Epithelial cell of esophagus (primary cell): ENCODE data around the gene VEGFD.

Source experiments
- DNase-seq: peaks from one replicate; pipeline ENCODE4 v3.0.0; 2010; ENCODE audit warnings: low read depth
- H3K4me3 ChIP-seq: 2 replicates; pipeline ENCODE4 v1.5.1; 2011; ENCODE audit warnings: mild to moderate bottlenecking, low read length, control low read depth
- TF ChIP-seq, protein P1 (sequence below): IDR thresholded peaks from 2 replicates; pipeline ENCODE4 v1.5.1; 2011; ENCODE audit warnings: low read depth, mild to moderate bottlenecking, low read length, control low read depth, inconsistent platforms; ENCODE audit not compliant: insufficient read depth; ENCODE audit errors: missing control alignments

VEGFD gene

DNA sequence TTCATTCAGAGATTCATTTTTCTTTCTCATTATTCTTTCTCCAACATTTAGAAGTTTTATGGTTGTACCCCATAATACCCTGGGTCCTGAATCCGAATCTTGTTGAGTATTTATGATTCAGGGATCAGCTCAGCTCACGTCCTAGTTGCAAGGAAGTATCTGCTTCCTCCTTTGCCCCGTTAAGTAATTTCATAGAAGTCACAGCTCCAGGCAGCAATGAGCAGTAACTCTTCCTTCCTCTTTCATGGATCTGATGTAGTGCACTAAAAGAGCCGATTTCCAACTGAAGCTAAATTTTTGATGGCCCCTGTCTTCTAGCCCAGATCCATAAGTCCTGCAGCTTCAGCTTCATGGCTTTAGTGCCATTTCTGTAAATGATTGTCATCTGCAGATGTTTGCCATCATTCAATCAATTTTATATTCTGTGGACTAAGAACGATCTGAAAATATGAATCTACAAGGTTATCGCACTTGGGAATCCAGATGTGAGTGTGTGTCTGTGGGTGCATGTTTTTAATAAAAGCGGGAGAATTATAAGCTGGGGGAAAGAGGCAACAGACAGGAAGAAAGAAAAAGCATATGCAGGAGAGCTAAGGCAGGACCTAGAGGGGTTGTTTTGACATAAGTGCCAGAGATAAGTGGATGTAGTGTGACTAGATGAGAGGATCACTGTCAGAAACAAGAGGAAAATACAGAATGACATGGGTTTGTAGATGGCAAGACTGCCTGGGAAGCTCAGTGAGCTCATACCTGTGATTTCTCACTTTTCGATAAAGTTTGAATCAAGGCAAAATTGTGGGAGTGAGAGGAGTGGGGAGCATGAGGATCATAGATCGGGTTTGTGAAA, 17.5 kb downstream of the VEGFD start:
- no peak overlapping the region for H3K4me3 ChIP-seq
- DNase-seq = no peak
- TF ChIP-seq, protein P1, sequence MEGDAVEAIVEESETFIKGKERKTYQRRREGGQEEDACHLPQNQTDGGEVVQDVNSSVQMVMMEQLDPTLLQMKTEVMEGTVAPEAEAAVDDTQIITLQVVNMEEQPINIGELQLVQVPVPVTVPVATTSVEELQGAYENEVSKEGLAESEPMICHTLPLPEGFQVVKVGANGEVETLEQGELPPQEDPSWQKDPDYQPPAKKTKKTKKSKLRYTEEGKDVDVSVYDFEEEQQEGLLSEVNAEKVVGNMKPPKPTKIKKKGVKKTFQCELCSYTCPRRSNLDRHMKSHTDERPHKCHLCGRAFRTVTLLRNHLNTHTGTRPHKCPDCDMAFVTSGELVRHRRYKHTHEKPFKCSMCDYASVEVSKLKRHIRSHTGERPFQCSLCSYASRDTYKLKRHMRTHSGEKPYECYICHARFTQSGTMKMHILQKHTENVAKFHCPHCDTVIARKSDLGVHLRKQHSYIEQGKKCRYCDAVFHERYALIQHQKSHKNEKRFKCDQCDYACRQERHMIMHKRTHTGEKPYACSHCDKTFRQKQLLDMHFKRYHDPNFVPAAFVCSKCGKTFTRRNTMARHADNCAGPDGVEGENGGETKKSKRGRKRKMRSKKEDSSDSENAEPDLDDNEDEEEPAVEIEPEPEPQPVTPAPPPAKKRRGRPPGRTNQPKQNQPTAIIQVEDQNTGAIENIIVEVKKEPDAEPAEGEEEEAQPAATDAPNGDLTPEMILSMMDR = no peak

DNA sequence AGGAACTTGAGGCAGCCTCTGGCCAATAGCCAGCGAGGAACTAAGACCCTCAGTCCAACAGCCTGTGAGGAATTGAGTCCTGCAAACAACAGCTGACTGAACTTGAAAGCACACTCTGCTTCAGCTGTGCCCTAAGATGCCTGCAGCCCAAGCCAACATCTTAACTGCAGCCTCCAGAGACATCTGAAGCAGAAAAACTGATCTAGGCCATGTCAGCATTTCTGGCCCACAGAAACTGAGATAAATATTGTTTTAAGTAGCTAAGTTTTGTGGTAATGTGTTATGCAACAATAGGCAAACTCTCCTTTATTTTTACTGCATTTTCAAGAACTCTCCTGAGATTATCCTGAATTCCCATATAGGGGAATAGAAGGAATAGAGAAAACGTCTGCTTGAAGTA, 24.5 kb downstream of the VEGFD start:
- TF ChIP-seq, protein P1 = no peak
- no peak for DNase-seq
- H3K4me3 ChIP-seq = no peak overlapping the region

DNA sequence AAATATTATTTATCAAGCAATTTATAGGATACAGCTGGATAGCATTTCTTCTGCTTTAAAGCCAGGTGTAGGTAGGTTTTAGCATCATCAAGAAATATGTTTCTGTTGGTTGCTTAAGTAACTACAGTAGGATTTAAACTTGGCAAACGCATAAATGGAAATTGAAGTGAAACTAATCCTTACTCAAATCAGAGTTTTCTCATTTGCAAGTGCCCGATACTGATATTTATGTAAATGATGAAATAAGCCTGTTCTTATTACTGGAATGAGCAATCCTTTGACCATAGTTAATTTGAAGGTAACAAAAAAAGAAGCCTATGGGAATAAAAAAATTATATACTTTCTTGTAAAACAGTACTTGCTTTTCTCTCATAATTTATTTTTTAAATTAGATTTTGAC, 25.7 kb downstream of the VEGFD start:
- TF ChIP-seq, protein P1 = no peak
- no peak for DNase-seq
- no peak overlapping the region for H3K4me3 ChIP-seq

DNA sequence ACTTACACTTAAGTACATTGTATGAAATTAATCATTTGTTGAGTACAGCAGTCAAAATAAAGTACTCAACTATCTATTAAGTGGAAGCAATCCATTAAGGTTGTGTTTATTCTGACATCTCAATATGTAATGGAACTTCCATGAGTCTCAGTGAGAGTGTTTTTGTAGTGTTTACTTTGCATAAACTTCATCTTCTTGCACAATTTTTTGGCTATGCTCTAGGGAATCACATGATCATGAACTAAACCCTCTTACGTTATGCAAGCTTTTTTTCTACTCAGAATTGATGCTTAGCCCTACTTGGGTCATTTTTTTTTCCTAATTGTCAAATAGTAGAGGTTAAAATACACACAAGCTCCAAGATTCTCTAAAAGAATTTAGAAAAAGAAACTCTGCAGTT, 27.8 kb downstream of the VEGFD start:
- no peak overlapping the region for H3K4me3 ChIP-seq
- TF ChIP-seq, protein P1 = no peak
- peak; percentile 19 for DNase-seq

DNA sequence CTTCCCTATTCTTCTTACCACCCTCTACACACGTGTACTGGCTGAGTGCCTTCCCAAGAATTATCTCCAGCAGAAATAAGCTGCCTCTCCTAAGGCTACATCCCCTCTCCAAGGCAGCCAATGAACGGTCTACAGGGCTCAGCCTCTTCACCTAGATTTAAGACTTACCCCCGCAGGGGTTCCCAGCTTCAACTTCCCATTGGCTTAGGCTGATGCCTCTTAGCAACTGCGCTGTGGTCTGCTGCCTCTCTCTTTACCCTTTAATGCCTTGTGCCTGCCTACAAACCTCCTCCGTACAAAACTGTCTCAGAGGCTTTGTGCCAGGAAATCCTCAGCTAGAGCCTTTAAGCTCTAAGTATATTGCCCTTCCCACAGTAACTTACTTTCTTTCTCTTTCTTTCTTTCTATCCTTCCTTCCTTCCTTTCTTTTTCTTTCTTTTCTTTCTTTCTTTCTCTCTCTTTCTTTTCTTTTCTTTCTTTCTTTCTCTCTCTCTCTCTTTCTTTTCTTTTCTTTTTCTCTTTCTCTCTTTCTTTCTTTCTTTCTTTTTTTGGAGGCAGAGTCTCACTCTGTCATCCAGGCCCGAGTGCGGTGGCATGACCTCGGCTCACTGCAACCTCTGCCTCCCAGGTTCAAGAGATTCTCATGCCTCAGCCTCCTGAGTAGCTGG, 33.8 kb downstream of the VEGFD start:
- DNase-seq = no peak
- H3K4me3 ChIP-seq = no peak overlapping the region
- TF ChIP-seq, protein P1 = no peak

DNA sequence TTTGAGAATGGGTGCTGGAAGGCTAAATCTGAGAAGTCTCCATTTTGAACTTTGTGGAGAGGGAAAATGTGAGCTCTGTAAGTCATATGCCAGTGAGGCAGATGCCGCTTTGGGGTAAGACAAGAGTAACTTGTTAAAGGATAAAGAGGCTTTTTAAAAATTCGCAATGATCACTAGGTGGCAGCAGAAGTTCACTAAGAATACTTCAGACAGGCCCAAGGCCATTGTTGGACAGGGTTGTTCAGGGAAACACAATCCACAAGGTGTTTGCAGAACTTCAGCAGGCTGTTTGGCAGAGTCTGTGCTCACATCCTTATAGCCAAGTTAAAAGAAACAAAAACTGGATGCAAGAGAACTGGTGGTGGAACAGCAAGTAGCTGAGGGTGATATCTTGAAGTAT, 35.2 kb downstream of the VEGFD start:
- DNase-seq = peak; percentile 67
- no peak overlapping the region for H3K4me3 ChIP-seq
- TF ChIP-seq, protein P1 = peak; percentile 53
